ENCODE measurements around the gene POLE4.

Gene POLE4

GRCh38 chr2:74941284-74941683 is 17.2 kb upstream of the POLE4 start:
- no peak for DNase-seq

- DNase-seq: no peak
Observed at GRCh38 chr2:74942263-74942662, 16.2 kb upstream of the POLE4 start.

- DNase-seq: no peak
Observed at GRCh38 chr2:74944987-74945787, 13.3 kb upstream of the POLE4 start.

- no peak for DNase-seq
Observed at GRCh38 chr2:74945788-74946331, 12.6 kb upstream of the POLE4 start.

- DNase-seq: no peak
Observed at GRCh38 chr2:74947703-74948102, 10.7 kb upstream of the POLE4 start.

- no peak for DNase-seq
Observed at GRCh38 chr2:74948779-74949178, 9.7 kb upstream of the POLE4 start.

- DNase-seq: no peak
Observed at GRCh38 chr2:74951211-74951754, 7.2 kb upstream of the POLE4 start.

GRCh38 chr2:74952575-74952974 is 5.9 kb upstream of the POLE4 start:
- DNase-seq: no peak

GRCh38 chr2:74953796-74954499 is 4.5 kb upstream of the POLE4 start:
- DNase-seq: no peak

GRCh38 chr2:74954500-74954874 is 4.0 kb upstream of the POLE4 start:
- no peak for DNase-seq

GRCh38 chr2:74957886-74958273 is 563 bp upstream of the POLE4 start:
- DNase-seq: no peak

- DNase-seq: peak; percentile 9
Observed at GRCh38 chr2:74959106-74959751, 786 bp downstream of the POLE4 start.

- no peak for DNase-seq
Observed at GRCh38 chr2:74966887-74967286, 8.4 kb downstream of the POLE4 start.

- no peak for DNase-seq
Observed at GRCh38 chr2:74975016-74975415, 16.6 kb downstream of the POLE4 start.

- no peak for DNase-seq
Observed at GRCh38 chr2:74979844-74980243, 21.4 kb downstream of the POLE4 start.

- no peak for DNase-seq
Observed at GRCh38 chr2:74982577-74982976, 24.1 kb downstream of the POLE4 start.

GRCh38 chr2:74983631-74984392 is 25.4 kb downstream of the POLE4 start:
- no peak for DNase-seq

- DNase-seq: no peak
Observed at GRCh38 chr2:74984947-74985637, 26.6 kb downstream of the POLE4 start.

GRCh38 chr2:74985978-74986609 is 27.7 kb downstream of the POLE4 start:
- DNase-seq: no peak

- no peak for DNase-seq
Observed at GRCh38 chr2:74991977-74992376, 33.5 kb downstream of the POLE4 start.

- no peak for DNase-seq
Observed at GRCh38 chr2:74999468-74999867, 41.0 kb downstream of the POLE4 start.

- DNase-seq: no peak
Observed at GRCh38 chr2:75002007-75002406, 43.6 kb downstream of the POLE4 start.
